Testis (tissue), 3 donors: Measurements from ENCODE around the gene GLDC. TPM values are rescaled to one million over a fixed set of nuclear protein-coding genes. Genes with fewer than 3 reads are reported as not detected.

Experiments
- DNase-seq: peaks from one replicate; pipeline ENCODE4 v3.0.0-alpha.2; 2019
- H3K27ac ChIP-seq, 2 donors: fragments of 200-600 bp; sonication (generic); one replicate each; pipeline ENCODE4 v1.5.1; 2019
- H3K27me3 ChIP-seq: fragments of 200-600 bp; sonication (generic); one replicate; pipeline ENCODE4 v1.5.1; 2019
- H3K36me3 ChIP-seq: fragments of 200-600 bp; sonication (generic); one replicate; pipeline ENCODE4 v1.5.1; 2017; ENCODE audit warnings: low read depth; ENCODE audit errors: missing control alignments
- H3K4me1 ChIP-seq: fragments of 200-600 bp; sonication (generic); one replicate; pipeline ENCODE4 v1.5.1; 2019
- H3K4me3 ChIP-seq, 2 donors: fragments of 200-600 bp; sonication (generic); one replicate each; pipeline ENCODE4 v1.5.1; 2017 to 2019
- H3K9me3 ChIP-seq: fragments of 200-600 bp; sonication (generic); one replicate; pipeline ENCODE4 v1.5.1; 2017
- POLR2A ChIP-seq: fragments of 450-650 bp; IDR thresholded peaks from one replicate; pipeline ENCODE4 v1.6.1; 2017; ENCODE audit warnings: antibody characterized with exemption, mild to moderate bottlenecking, moderate library complexity
- WGBS, 2 donors: methylation state at CpG; one replicate each; pipeline ENCODE4 v1.1.5; 2018; 5-methylcytosine and 5-hydroxymethylcytosine counted together
- intact Hi-C: fragments of 100-400 bp; cut with DNase I; formaldehyde crosslinking; loops from one replicate; pipeline ENCODE4 v1.15.1; 2023; ENCODE audit warnings: low total_unique reads
- polyA plus RNA-seq: library from polyadenylated mRNA; stranded (reverse); fragments of 350-450 nt; fragmentation: Illumina TruSeq; extraction: RNeasy Lipid Tissue Mini Kit (QIAGEN cat#74804); gene quantifications from one replicate; pipeline ENCODE4 v1.2.3, GENCODE V29; 2014; ENCODE audit warnings: low read depth, low replicate concordance; ENCODE audit not compliant: insufficient read depth
- total RNA-seq, 2 donors: library from RNA; depleted of rRNA; stranded (reverse); fragments of >200 nt; gene quantifications; one replicate each; pipeline ENCODE4 v1.2.3, GENCODE V29; 2016
- TF ChIP-seq, protein P1 (sequence below), 3 experiments: fragments of 450-650 bp in 2 of 3; fragments of 200-600 bp in 1 of 3; sonication (generic) in 1 of 3; IDR thresholded peaks; one replicate each; pipeline ENCODE4 v1.5.1; 2016 to 2019; ENCODE audit warnings: antibody characterized with exemption in 3 of 3, mild to moderate bottlenecking in 2 of 3, moderate library complexity in 1 of 3

The GLDC gene
- total and polyA plus RNA-seq, 3 donors from 2014 or later = 11.4 to 12.3 (median 12.2) TPM

- intact Hi-C loops = no loop called here
- no peaks in the 10 kb centered on the region for H3K36me3 ChIP-seq
- H3K4me3 ChIP-seq = no peak overlapping the region
- no peak for DNase-seq
- no peaks in the 10 kb centered on the region for H3K9me3 ChIP-seq
- WGBS, 2 donors = 81 to 83% methylated on average over 3 of the region's 3 CpGs
- TF ChIP-seq, protein P1, sequence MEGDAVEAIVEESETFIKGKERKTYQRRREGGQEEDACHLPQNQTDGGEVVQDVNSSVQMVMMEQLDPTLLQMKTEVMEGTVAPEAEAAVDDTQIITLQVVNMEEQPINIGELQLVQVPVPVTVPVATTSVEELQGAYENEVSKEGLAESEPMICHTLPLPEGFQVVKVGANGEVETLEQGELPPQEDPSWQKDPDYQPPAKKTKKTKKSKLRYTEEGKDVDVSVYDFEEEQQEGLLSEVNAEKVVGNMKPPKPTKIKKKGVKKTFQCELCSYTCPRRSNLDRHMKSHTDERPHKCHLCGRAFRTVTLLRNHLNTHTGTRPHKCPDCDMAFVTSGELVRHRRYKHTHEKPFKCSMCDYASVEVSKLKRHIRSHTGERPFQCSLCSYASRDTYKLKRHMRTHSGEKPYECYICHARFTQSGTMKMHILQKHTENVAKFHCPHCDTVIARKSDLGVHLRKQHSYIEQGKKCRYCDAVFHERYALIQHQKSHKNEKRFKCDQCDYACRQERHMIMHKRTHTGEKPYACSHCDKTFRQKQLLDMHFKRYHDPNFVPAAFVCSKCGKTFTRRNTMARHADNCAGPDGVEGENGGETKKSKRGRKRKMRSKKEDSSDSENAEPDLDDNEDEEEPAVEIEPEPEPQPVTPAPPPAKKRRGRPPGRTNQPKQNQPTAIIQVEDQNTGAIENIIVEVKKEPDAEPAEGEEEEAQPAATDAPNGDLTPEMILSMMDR (IDR thresholded peaks at IDR 0.05) = no peak
- no peak overlapping the region for H3K27ac ChIP-seq
- no peaks in the 10 kb centered on the region for H3K27me3 ChIP-seq
- H3K4me1 ChIP-seq = no peaks in the 10 kb centered on the region
Observed at GRCh38 chr9:6502399-6502798, 143.1 kb downstream of the GLDC start.

DNA sequence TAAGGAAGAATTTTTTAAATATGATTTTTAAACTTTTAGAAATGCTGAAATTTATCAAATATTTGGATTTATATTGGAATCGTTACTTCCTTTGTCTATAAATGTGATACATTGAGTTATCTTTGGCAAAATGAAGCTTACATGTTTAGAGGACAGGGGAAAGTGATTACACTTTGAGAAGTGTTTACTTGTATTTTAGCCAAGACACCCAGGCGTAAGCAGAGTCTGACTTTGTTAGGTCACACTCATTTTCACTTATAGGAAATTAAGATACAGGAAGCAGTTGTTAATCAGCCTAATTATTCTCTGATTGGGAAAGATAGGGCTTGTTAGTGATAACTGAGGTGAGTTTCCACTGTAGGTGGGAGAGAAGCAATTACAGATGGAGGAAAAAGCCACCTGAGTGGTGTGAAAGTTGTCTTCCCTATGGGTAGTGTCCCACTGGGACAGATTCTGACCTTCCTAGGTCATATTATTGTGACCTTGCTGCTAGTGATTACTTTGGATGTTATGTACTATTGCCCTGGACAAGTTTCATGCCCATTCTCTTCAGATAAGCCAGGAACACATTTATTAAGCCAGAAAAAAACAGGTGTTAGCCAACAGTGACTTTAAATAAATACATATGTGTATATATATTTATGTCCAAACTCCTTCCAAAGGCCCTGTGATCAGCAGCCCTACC, 143.9 kb downstream of the GLDC start:
- no peak for DNase-seq
- Histone ChIP-seq H3K4me3 (no peak overlapping the region), H3K4me1 (no peaks in the 10 kb centered on the region), H3K27ac (no peak overlapping the region), H3K27me3 (no peaks in the 10 kb centered on the region), H3K9me3 (no peaks in the 10 kb centered on the region), H3K36me3 (no peaks in the 10 kb centered on the region)
- TF ChIP-seq POLR2A = no peak
- whole genome bisulfite sequencing, 2 donors = 67 to 84% methylated on average over 2 of the region's 2 CpGs
- intact Hi-C loops = no loop called here

- Histone ChIP-seq H3K27ac (no peak overlapping the region), H3K4me3 (no peak overlapping the region), H3K9me3 (no peaks in the 10 kb centered on the region), H3K36me3 (no peaks in the 10 kb centered on the region), H3K27me3 (no peaks in the 10 kb centered on the region), H3K4me1 (no peaks in the 10 kb centered on the region)
- TF ChIP-seq POLR2A = no peak
- TF ChIP-seq, protein P1 (IDR thresholded peaks at IDR 0.05) = no peak
- WGBS, 2 donors = 71 to 76% methylated on average over 1 of the region's 1 CpG
- intact Hi-C loops = no loop called here
- no peak for DNase-seq
Observed at GRCh38 chr9:6498982-6499381, 146.5 kb downstream of the GLDC start.

GRCh38 chr9:6495466-6495865, 150.1 kb downstream of the GLDC start:
- 100% methylated on average over 1 of the region's 1 CpG for WGBS, 2 donors
- TF ChIP-seq, protein P1 (IDR thresholded peaks at IDR 0.05) = no peak
- TF ChIP-seq POLR2A = no peak
- intact Hi-C loops = no loop called here

GRCh38 chr9:6490863-6491262, 154.7 kb downstream of the GLDC start:
- Histone ChIP-seq H3K4me3 (no peak overlapping the region), H3K27ac (no peak overlapping the region), H3K9me3 (no peaks in the 10 kb centered on the region), H3K4me1 (no peaks in the 10 kb centered on the region), H3K36me3 (no peaks in the 10 kb centered on the region), H3K27me3 (no peaks in the 10 kb centered on the region)
- intact Hi-C loops = no loop called here
- DNase-seq = no peak
- TF ChIP-seq POLR2A = no peak
- TF ChIP-seq, protein P1 (IDR thresholded peaks at IDR 0.05) = no peak
- WGBS, 2 donors = 93 to 94% methylated on average over 2 of the region's 2 CpGs

More at GRCh38 chr9:6495466-6495865, 150.1 kb downstream of the GLDC start:
- no peak overlapping the region for H3K4me3 ChIP-seq
- no peaks in the 10 kb centered on the region for H3K36me3 ChIP-seq
- no peak for DNase-seq
- no peaks in the 10 kb centered on the region for H3K4me1 ChIP-seq
- no peaks in the 10 kb centered on the region for H3K9me3 ChIP-seq
- no peaks in the 10 kb centered on the region for H3K27me3 ChIP-seq
- no peak overlapping the region for H3K27ac ChIP-seq
